Activated CD4-positive, alpha-beta T cell treated with anti-CD3 and anti-CD28 coated beads for 24 hours (primary cell): ENCODE results near the gene SPECC1.
"Not testable (repeated sequence)": the region's sequence is repeated elsewhere in the genome, so short reads cannot be mapped to it uniquely, and the experiment has no call there.

ENCODE experiments used
- DNase-seq, 2 donors: peaks; one replicate each; pipeline ENCODE4 v3.0.0-alpha.2; 2020; ENCODE audit warnings: low read depth in 2 of 2

The SPECC1 gene

DNA sequence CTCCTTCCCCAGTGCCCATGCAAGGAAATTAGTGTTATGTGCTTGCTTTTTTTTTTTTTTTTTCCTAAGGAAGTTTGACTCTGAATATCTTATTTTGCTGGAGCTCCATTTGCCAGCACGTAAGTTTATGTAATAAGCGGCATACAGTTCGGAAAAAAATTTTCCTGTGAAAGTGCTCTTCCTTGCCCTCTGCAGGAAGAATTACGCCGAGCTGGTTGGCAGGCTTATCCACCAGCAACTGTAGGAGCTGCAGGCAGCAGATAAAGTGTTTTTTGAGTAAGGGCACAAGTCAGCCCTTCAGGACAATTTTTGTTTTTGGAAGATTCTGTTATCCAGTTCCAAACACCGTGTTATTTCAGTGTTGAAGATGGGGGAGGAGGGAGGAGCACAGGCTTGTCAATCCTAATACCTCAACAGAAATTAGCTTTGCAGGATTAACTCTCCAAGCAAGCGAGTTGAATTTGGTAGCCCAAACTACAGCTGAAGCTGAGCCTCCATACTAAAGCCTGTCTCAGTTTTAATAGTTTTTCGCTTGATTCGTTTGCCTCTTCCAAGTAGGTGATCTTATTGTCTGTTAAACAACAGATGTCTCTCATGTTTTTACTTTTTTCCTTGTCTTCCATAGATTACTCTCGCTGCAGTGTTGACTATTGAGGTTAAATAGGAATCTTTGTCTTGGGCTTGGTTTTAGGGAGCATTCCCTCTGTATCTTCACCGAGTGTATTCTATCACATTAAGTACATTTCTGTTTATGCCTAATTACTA is 1.1 kb downstream of the SPECC1 start:
- DNase-seq, result no peak

DNA sequence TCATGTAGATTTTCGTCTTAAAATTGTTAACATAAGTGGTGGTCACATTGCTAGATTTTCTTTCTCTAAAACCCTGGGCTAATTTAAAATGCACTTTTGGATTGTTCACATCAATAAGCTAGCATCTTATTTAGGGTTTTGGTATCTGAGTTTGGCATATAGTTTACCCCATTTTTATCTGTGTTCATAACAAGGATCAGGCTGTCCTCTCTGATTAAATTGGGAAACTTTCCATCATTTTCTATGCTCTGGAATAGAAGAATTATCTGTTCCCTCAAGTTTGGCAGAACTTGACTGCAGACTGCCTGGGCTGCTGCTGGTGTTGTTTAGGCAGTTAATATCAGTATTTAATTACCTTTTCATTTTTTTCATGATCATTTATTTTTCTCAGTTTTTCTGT is 1.8 kb downstream of the SPECC1 start:
- no peak for DNase-seq

DNA sequence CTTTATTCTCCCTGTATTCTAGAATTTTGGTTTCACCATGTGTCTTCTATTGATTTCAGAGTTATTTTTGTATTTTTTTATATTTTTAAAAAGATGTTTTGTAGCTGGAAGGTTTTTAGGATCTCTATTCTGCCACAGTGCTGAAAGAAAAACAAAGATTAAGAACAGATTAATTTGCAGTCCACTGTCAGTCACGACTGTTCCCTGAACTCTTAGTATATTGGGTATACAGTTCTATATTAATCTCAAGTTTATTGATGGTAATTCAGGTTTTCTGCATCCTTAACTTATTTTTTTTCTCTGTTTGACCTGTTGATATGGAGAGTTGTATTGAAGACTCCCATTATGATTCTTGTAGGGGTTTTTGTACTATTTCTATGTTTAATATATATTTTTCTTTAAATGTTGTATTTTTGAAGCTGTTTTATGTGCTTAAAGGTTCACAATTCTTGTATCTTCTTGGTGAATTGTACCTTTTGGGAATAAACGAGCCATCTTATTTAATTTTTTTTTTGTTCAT is 2.9 kb downstream of the SPECC1 start:
- no peak for DNase-seq

DNA sequence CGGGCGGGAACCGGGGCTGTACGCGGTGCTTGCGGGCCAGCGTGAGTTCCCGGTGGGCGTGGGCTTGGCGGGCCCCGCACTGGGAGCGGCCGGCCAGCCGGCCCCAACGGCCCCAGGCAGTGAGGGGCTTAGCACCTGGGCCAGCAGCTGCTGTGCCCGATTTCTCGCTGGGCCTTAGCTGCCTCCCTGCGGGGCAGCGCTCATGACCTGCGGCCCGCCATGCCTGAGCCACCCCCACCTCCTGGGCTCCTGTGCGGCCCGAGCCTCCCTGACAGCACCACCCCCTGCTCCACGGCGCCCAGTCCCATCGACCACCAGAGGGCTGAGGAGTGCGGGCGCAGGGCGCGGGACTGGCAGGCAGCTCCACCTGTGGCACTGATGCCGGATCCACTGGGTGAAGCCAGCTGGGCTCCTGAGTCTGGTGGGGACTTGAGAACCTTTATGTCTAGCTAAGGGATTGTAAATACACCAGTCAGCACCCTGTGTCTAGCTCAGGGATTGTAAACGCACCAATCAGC is 7.4 kb downstream of the SPECC1 start:
- DNase-seq, result not testable (repeated sequence)

DNA sequence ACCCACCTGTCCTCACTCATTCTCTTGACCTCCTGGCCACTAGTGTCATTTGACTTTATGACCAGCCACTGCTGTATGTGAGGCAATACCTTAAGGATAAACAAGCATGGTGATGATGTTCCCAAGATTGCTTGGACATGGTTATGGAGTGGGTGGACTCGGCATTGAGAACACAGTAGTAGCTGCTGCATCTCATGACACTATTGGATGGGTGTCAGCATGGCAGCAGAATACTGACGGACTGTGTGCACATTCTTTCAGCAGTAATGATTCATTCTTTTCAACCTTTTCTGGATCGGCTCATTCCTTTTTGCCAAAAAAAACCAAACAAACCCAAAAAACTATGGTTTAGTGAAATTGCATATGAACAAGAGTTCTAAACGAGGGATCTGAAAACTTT is 13.5 kb downstream of the SPECC1 start:
- DNase-seq, result no peak

DNA sequence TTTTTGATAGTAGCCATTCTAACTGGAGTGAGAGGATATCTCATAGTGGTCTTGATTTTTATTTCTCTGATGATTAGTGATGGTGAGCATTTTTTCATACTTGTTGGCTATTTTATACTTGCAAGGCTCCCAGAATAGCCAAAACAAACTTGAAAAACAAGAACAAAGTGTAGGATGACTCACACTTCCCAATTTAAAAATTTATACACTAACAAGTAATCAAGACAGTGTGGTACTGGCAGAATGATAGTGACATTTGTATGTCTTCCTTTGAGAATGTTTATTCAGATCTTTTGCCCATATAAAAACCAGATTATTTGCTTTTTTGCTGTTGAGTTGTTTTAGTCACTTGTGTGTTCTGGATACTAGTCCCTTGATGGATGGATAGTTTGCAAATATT is 17.8 kb downstream of the SPECC1 start:
- DNase-seq, result no peak

DNA sequence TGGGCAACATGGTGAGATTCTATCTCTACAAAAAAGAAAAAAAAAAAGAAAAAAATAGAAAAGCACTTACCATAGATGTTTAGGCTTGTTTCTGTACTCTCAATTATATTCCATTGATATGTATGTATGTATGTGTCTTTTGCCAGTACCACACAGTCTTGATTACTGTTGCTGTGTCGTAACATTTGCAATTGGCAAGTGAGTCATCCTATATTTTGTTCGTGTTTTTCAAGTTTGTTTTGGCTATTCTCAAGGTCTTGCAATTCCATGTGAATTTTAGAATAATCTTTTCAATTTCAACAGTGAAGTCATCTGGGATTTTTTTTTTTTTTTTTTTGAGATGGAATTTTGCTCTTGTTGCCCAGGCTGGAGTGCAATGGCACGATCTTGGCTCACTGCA is 19.3 kb downstream of the SPECC1 start:
- no peak for DNase-seq

DNA sequence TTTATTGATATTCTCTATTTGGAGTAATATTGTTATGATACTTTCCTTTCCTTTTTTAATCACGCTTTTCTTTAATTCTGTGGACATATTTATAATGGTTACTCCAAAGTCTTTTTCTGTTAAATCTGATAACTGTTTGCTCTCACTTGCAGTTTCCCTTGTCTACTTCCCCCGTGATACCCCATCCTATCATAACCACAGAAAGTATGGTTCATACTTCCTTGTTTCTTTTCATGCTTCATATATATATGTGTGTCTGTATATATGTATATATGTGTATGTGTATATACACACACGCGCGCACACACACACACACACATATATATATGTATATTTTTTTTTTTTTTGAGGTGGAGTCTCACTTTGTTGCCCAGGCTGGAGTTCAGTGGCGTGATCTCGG is 23.5 kb downstream of the SPECC1 start:
- no peak for DNase-seq

DNA sequence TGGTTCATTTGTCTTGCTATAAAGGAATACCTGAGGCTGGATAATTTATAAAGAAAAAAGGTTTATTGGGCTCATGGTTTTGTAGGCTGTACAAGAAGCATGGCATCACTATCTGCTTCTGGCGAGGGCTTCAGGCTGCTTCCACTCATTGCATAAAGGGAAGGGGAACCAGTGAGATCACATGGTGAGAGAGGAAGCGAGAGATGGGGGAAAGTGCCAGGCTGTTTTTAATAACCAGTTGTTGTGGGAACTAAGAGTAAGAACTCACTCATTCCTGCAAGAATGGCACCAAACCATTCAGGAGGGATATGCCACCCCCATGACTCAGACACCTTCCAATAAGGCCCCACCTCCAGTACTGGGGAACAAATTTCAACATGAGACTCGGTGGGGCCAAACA is 24.3 kb downstream of the SPECC1 start:
- DNase-seq, result no peak

DNA sequence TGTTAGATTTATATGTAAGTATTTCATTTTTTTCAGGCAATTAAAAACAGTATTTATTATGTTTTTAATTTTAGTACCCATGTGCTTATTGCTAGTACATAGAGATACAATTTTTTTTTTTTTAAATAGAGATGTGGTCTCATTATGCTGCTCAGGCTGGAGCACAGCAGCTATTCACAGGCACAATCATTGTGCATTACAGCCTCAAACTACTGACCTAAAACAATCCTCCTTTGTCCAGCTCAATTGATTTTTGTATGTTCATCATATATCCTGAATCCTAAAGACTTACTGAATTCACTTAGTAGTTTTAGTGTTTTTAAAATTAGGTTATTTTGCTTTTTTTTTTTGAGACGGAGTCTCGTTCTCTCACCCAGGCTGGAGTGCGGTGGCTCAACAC is 26.3 kb downstream of the SPECC1 start:
- no peak for DNase-seq

DNA sequence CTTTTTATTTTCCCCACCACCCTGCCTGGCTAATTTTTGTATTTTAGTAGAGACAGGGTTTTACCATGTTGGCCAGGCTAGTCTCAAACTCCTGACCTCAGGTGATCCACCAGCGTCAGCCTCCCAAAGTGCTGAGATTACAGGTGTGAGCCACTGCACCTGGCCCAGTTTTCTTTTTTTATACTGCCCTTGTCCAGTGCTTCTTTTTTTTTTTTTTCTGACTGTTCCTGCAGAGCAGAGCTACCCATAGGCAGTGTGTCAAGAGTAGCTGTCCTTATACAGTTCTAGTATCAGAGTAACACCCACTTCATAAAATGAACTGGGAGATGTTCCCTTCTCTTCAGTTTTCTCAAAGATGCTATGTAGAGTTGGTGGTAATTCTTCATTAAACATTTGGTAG is 28.1 kb downstream of the SPECC1 start:
- not testable (repeated sequence) for DNase-seq

DNA sequence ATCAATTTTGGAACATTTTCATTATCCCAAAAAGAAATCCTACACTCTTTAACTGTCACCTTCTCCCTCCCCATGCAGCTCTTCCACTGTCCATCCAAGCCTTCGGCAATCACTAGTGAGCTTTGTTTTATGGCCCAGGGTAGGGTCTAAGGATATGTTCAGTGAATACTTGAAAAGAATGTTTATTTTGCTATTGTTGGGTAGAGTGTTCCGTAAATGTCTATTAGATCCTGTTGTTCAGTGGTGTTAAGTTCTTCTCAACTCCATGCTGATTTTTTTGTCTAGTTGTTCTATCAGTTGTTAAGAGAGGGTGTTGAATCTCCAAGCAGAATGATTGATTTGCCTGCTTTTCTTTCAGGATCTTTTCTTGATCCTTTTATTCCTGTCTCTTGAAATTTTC is 29.9 kb downstream of the SPECC1 start:
- DNase-seq, result no peak

DNA sequence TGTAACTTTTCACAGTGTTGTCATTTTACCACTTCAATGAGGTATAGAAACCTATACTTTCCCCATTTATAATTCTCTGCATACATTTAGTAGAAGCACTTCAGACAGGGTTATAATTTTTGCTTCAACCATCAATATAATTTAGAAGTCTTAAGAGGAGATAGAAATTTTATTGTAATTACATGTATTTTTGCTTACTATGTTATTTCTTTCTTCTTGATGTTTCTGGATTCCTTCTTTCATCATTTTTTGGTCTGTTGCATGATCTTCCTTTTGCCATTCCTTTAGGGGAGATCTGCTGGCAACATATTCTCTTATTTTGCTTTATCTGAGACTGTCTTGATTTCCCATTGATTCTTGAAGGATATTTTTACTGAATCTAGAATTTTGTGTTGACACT is 31.1 kb downstream of the SPECC1 start:
- no peak for DNase-seq

DNA sequence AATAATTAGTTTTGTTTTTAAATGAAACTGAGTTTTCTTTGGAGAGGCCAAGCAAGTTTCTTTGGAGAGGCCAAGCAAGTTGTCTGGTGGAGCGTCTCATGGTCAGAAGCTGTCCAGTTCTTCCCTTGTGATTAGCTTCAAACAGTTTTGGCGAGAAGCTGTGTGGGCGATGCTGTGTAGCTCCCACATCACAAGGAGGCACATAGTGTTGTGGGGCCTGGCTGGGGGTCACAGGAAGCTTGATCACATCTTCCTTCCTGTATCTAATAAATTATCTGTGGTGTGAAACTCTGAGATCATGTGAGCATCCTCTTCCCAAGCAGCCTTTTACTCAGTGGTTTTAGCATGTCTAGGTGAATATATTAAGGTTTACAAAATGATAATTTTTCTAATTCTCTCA is 33.9 kb downstream of the SPECC1 start:
- no peak for DNase-seq

DNA sequence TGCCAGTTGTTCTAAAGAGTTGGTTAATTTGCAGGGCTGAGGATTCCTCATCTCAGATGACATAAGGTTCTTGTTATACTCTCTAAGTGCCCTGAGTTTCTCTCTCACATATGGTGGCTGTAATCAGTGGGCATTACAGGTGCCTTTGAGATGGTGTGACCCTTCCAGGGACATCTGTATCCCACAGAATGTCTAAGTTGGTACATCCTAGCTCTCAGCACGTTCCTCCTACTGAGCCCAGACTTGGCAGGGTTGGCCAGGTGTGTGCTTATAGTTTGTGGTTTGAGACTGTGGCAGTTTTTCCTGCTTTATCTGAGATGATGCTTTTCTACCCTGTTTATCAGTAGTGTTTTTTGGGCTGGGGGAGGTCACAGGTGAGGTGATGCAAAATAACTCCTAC is 36.3 kb downstream of the SPECC1 start:
- no peak for DNase-seq

DNA sequence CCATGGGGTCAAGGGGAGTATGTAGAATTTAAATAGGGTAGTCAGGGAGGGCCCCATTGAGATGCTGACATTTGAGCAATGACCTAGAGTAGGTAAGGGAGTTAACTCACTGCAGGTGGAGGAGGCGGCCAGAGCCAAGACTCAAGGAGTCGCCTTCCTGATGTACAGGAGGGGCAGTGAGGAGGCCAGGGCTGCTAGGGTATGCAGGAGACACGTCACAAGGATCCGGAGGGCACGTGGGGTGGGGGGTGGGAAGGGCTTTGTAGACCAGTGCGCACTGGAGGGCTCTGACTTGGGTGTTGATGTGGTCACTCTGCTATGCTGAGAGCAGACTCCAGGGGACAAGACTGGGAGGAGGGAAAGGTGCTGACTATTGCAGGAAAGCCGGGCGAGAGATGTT is 37.5 kb downstream of the SPECC1 start:
- no peak for DNase-seq

DNA sequence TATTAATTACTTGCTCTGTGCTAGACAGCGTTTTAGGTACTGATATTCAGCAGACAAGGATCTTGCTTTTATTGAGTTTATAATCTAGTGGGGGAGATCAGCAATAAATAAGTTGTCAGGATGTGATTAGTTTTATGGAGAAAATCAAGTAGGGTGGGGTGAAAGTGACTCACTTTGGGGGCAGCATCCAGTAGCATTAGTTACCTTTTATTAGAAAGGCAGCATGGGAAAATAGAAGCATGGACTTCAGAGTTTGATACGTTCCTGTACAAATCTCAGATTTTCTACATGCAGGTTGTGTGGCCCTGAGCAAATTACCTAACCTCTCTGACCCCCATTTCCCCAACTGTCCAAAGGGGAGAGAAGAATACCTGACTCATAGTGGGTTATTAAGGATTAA is 42.5 kb downstream of the SPECC1 start:
- no peak for DNase-seq

DNA sequence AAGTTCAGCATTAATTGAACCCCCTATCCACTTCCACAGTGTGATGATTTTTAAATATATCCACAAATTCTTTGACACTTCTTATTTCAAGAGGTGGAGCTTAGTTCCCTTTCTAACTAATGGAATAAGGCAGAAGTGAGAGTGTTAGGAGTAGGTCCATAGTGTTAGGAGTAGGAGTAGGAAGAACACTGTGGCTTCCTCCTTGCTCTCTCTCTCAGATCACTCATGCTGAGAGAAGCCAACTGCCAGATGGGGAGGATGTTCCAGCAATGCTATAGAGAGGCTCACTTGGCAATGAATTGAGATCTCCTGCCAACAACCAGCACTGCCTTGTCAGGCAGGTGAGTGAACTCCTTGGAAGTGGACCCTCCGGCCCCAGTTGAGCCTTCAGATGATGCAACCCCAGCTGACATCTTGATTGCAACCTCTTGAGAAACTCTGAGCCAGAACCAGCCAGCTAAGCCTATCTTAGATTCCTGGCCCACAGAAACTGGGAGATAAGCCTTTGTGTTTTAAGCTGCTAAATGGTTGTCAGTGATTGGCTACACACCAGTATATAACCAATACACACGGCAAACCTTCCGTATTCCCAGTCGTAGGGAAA is 44.3 kb downstream of the SPECC1 start:
- DNase-seq, result no peak

DNA sequence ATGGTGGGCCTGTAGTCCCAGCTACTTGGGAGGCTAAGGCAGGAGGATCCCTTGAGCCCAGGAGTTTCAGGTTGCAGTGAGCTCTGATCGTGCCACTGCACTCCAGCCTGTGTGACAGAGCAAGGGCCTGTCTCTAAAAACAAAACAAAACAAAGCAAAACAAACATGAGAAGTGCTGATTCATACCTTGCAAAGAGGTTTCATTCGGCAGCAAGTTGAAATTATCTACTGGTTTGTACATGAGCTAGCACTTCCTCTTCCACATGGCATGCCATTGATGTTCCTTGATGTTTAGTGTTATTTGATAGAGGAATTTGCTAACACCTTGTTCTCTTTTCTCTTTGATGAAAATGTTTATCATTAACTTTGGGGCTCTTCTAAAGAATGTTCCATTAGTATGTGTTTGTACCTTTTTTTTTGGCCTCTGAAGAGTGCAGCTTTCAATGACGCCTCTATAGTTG is 50.6 kb downstream of the SPECC1 start:
- no peak for DNase-seq

DNA sequence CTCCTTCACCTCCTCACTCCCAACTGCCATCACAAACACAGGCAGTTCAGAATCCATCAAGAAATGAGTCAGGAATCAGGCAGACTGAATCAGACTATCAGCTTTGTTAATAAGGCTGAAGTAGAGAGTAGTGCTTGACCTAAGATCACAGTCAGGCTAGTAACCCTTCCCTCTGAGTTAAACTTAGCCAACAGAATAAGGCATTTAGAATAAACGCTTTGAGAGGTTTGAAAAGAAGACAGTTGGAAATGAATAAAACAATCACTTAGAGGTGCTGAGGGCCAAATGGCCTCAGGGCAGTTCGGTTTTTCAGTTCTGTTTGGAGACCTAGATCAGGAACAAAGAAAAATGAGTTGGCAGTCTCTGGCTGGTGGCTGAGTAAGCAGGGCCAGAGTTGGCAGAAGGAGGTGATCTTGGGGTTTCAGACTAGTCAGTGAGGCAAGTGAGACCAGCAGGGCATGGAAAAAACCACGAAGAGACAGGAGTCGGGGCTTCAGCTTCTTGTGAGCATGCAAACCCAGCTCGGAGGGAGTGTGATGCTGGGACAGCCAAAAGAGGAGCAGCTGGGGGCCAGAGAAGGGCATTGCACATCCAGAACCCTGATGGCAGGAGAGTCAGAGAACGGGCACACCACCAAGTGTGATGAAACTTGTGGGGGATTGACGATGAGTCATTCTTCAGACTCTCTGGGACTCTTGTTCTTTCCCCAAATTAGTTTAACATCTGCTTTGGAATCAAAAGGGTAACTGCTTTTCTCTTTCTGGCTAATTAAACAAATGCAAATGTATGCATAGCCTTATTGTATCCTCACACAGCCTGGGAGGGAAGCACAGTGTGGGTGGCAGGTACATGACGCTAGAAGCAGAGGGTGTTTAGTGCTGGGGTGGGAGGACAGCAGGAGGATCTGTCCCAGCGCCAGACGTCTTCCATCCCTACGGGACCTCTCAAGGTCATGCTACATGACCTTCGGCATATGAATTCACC is 54.8 kb downstream of the SPECC1 start:
- no peak for DNase-seq

DNA sequence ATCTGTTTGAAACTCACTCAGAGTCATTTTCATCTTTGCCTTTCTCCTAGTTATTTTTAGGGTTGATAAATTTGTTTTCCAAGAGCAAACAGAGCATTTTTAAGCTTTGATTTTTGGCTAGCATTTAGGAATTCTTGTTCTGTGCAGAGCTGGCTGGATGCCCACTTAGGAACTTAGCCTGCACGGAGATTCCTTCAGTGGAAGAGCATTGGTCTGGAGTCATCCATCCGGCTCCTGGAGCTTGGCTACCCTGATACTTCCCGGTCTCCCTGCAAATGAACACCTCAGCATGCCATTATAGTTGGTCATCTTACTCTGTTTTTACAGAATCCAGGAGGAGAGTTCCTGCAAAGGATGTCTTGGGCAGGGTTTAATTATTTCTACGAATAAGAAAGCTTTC is 57.1 kb downstream of the SPECC1 start:
- no peak for DNase-seq

DNA sequence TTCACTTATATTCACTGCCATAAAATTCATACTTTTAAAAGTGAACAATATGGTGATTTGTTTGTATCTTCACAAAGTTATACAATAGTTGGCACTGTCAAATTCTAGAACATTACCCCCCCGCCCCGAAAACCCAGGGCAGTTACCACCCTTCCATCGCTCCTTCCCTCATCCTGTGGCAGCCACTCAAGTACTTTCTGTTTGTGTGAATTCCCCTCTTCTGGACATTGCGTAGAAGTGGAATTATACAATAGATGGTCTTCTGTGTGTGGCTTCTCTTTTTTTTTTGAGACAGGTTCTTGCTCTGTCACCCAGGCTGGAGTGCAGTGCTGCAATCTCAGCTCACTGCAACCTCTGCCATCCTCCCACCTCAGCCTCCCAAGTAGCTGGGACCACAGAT is 58.6 kb downstream of the SPECC1 start:
- no peak for DNase-seq
